Activated CD8-positive, alpha-beta T cell treated with anti-CD3 and anti-CD28 coated beads for 36 hours (primary cell): ENCODE measurements around the gene CMTM4. TPM values are rescaled to one million over a fixed set of nuclear protein-coding genes. Genes with fewer than 3 reads are reported as not detected.
"Not testable (repeated sequence)": the region's sequence is repeated elsewhere in the genome, so short reads cannot be mapped to it uniquely, and the experiment has no call there.

Source experiments
- ATAC-seq: fragments of 200-7000 bp; cut with Tn5 transposase; one replicate; pipeline ENCODE4 v1.10.0; 2021; ENCODE audit warnings: mild to moderate bottlenecking, moderate library complexity
- CTCF ChIA-PET: fragments of 350-600 bp; sonication (Branson Sonifier 250); formaldehyde crosslinking; loops from one replicate; lab custom pipeline; 2021; ENCODE audit warnings: antibody characterized with exemption; lab: Charles Lee
- POLR2A ChIA-PET: fragments of 350-600 bp; sonication (Branson Sonifier 250); formaldehyde crosslinking; loops from one replicate; lab custom pipeline; 2021; ENCODE audit warnings: antibody characterized with exemption; lab: Charles Lee
- DNase-seq: peaks from one replicate; pipeline ENCODE4 v3.0.0-alpha.2; 2020
- H3K27ac Mint-ChIP-seq: one replicate; pipeline ENCODE4 v1.8.0; 2021; ENCODE audit warnings: mild to moderate bottlenecking, mixed read lengths
- H3K27me3 Mint-ChIP-seq: one replicate; pipeline ENCODE4 v1.8.0; 2021; ENCODE audit warnings: mixed read lengths
- H3K36me3 Mint-ChIP-seq: one replicate; pipeline ENCODE4 v1.8.0; 2021; ENCODE audit warnings: low read depth, mixed read lengths
- H3K4me1 Mint-ChIP-seq: one replicate; pipeline ENCODE4 v1.8.0; 2021; ENCODE audit warnings: low read depth, mixed read lengths
- H3K4me3 Mint-ChIP-seq: one replicate; pipeline ENCODE4 v1.8.0; 2021; ENCODE audit warnings: mild to moderate bottlenecking, moderate library complexity, mixed read lengths
- H3K9me3 Mint-ChIP-seq: one replicate; pipeline ENCODE4 v1.8.0; 2021; ENCODE audit warnings: mixed read lengths
- CTCF ChIP-seq: fragments of 200-600 bp; IDR thresholded peaks from one replicate; pipeline ENCODE4 v1.8.0; 2022; ENCODE audit warnings: antibody characterized with exemption, mild to moderate bottlenecking
- intact Hi-C: fragments of 100-400 bp; cut with micrococcal nuclease; formaldehyde crosslinking; loops from one replicate; pipeline ENCODE4 v1.10.0; 2022
- total RNA-seq, 2 experiments: library from RNA; stranded (reverse); gene quantifications; one replicate each; pipeline ENCODE4 v1.2.3, GENCODE V29; 2021

CMTM4 gene
- total RNA-seq, 2 experiments from 2014 or later, result 3.2 to 3.5 TPM

GRCh38 chr16:66568355-66568754 is 128.2 kb downstream of the CMTM4 start:
- peaks cover 37% of the 10 kb centered on the region for H3K36me3 Mint-ChIP-seq
- H3K27me3 Mint-ChIP-seq, result no peaks in the 10 kb centered on the region
- intact Hi-C loops, result no loop called here
- peaks cover 25% of the 10 kb centered on the region for H3K4me1 Mint-ChIP-seq
- ChIA-PET POLR2A (no interaction called here), CTCF (no interaction called here)
- H3K9me3 Mint-ChIP-seq, result no peaks in the 10 kb centered on the region
- no peak overlapping the region for H3K27ac Mint-ChIP-seq
- no peak overlapping the region for H3K4me3 Mint-ChIP-seq
- DNase-seq (no peak), ATAC-seq (no peak)
- TF ChIP-seq CTCF, result no peak

DNA sequence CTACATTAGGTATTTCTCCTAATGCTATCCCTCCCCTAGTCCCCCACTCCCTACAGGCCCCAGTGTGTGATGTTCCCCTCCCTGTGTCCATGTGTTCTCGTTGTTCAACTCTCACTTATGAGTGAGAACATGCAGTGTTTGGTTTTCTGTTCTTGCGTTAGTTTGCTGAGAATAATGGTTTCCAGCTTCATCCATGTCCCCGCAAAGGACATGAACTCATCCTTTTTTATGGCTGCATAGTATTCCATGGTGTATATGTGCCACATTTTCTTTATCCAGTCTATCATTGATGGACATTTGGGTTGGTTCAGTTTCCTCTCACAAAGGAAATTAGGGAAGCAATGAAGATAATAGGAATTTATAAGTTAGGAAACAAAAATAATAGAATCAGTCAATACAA is 129.3 kb downstream of the CMTM4 start:
- Mint-ChIP-seq H3K36me3 (peaks cover 43% of the 10 kb centered on the region), H3K27ac (peak overlapping the region; percentile 31), H3K4me1 (peaks cover 32% of the 10 kb centered on the region)
- ATAC-seq, POLR2A ChIA-PET, intact Hi-C loops, H3K27me3 Mint-ChIP-seq, CTCF ChIA-PET, H3K4me3 Mint-ChIP-seq, DNase-seq, H3K9me3 Mint-ChIP-seq: not testable (repeated sequence)

DNA sequence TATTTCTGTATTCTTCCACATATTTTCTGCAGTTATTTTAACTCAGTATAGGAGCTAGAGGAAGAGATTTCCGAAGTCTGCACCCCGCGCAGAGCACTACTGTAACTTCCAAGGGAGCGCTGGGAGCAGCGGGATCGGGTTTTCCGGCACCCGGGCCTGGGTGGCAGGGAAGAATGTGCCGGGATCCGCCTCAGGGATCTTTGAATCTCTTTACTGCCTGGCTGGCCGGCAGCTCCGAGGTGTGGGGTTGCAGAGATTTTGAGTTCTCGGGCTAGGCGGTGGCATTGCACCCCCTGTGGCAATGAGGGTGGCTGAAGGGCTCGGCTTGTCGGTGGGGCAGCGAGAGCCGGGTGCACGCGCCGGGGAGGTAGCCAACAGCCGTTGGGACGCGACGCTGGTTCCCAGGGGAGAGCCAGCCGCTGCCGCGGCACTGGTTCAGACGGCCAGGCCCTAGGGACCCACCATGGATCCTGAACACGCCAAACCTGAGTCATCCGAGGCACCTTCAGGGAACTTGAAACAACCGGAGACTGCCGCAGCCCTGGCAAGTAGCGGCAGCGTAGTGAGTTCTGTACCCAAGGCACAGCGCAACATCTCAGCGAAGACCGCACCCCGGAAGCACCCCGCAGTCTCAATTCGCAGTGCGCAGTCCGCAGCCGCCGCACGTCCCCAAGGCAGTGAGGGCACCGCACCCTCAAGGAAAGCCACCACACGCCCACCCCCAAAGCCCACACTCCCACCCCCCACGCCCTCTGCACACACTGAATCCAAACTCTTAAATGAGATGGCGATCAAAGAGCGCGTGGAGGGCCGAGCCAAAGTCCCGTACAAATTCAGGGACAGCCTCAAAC is 130.3 kb downstream of the CMTM4 start, which contains the start of gene CMTM1:
Gene CMTM1 (plus strand): TSS at position 389 of the 851 bp plus-strand sequence. CDS start 75 bp downstream, at position 464.
- H3K36me3 Mint-ChIP-seq, result peaks cover 45% of the 10 kb centered on the region
- H3K9me3 Mint-ChIP-seq, result no peaks in the 10 kb centered on the region
- intact Hi-C loops, result no loop called here
- CTCF ChIA-PET, result interaction anchor here (0.8 to 2.0 kb wide), 5 partner anchors 16 to 44 kb away, joined by 3 to 10 read pairs (median 4); partner anchors contain the start of gene TK2
- no peak within 1 kb of the TSS for H3K27ac Mint-ChIP-seq
- POLR2A ChIA-PET, result interaction anchor here (0.8 kb wide), 1 partner anchor 18 kb away, joined by 3 read pairs; no protein-coding TSS in a partner anchor
- peaks cover 39% of the 10 kb centered on the region for H3K4me1 Mint-ChIP-seq
- H3K4me3 Mint-ChIP-seq, result no peak within 1 kb of the TSS
- TF ChIP-seq CTCF, result no peak
- ATAC-seq (no peak), DNase-seq (no peak)
- no peaks in the 10 kb centered on the region for H3K27me3 Mint-ChIP-seq

Other genes with a start within 250 kb of the CMTM4 start
- 1 to 10 TPM; 3.2 to 4.4 TPM for gene TK2, start 146.6 kb downstream of the CMTM4 start, total RNA-seq
- gene CKLF, start 144.2 kb downstream of the CMTM4 start, total RNA-seq, result 10 to 100 TPM; 99.0 to 99.7 TPM
- gene CMTM1, start 130.3 kb downstream of the CMTM4 start, total RNA-seq, result 1 to 10 TPM; 5.4 to 6.2 TPM
- under 1 TPM in 1 of 2 experiments, not detected in 1; 0.29 TPM for gene CMTM2, start 117.3 kb downstream of the CMTM4 start, total RNA-seq
- 10 to 100 TPM; 48.0 to 49.4 TPM for gene CMTM3, start 92.0 kb downstream of the CMTM4 start, total RNA-seq
- gene DYNC1LI2, start 54.9 kb upstream of the CMTM4 start, total RNA-seq, result 10 to 100 TPM; 35.0 to 39.5 TPM
- under 1 TPM in 1 of 2 experiments, not detected in 1; 0.14 TPM for gene TERB1, start 104.8 kb upstream of the CMTM4 start, total RNA-seq
- gene NAE1, start 134.2 kb upstream of the CMTM4 start, total RNA-seq, result 100 to 1,000 TPM; 115 to 123 TPM
- under 1 TPM in 1 of 2 experiments, not detected in 1; 0.27 TPM for gene CA7, start 147.7 kb upstream of the CMTM4 start, total RNA-seq
- 10 to 100 TPM; 31.2 to 38.1 TPM for gene PDP2, start 183.8 kb upstream of the CMTM4 start, total RNA-seq
- not detected for gene CDH16, start 222.1 kb upstream of the CMTM4 start, total RNA-seq
- gene RRAD, start 228.8 kb upstream of the CMTM4 start, total RNA-seq, result 1 to 10 TPM in 1 of 2 experiments, under 1 TPM in 1; 0.61 to 1.1 TPM
- 100 to 1,000 TPM; 150 to 162 TPM for gene CIAO2B, start 237.7 kb upstream of the CMTM4 start, total RNA-seq
- gene CES2, start 238.8 kb upstream of the CMTM4 start, total RNA-seq, result 10 to 100 TPM; 24.7 to 24.9 TPM